GM19372 (cell line): ENCODE data around the gene SERF1A.
"Not testable (repeated sequence)": the region's sequence is repeated elsewhere in the genome, so short reads cannot be mapped to it uniquely, and the experiment has no call there.

ENCODE experiments used
- ATAC-seq: cut with Tn5 transposase; IDR thresholded peaks from one replicate; pipeline ENCODE4 v1.9.1; 2021; ENCODE audit warnings: mild to moderate bottlenecking, low read depth, moderate library complexity; ENCODE audit not compliant: unreplicated experiment

The SERF1A gene

DNA sequence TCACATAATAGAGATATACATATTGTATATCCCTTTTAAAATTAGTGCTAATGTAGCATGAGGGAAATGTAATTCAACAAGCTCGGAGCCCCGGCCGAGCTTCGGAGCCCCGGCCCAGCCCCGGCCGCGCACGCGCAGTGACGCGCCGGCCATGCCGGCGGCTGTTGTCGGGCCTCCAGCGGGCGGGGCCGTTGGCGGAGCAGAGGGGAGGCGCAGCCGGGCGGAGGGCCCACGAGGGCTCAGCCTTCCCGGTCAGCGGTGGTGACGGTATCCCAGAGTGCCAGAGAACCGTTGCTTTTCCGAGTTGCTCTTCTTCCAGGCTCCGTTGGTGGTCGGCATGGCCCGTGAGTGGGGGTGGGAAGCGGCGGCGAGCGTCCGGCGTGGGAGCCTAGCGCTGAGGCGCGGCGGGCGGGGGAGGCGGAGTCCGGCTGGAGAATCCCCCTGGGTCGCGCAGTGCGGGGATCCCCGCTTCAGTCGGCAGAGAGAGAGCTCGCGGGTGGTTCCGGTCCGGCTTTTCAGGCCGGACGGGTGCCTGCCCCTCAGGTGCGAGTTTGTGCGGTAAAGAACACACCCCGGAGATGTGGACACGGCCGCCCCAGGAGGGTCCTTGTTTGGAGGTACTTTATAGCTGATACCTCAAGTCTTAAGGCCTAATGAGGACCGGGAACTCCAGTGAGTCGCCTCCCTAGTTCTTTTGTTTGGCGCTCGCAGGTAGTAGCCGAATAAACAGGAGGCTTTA lies at the start of gene SERF1A:
Gene SERF1A (plus strand): TSS at position 137 of the 739 bp plus-strand sequence. CDS start 201 bp downstream, at position 338.
- peak; percentile 89 for ATAC-seq

- not testable (repeated sequence) for ATAC-seq
Measured at GRCh38 chr5:70866778-70867177, 33.7 kb upstream of the SERF1A start.

- ATAC-seq: not testable (repeated sequence)
Measured at GRCh38 chr5:70870626-70871025, 29.8 kb upstream of the SERF1A start.

DNA sequence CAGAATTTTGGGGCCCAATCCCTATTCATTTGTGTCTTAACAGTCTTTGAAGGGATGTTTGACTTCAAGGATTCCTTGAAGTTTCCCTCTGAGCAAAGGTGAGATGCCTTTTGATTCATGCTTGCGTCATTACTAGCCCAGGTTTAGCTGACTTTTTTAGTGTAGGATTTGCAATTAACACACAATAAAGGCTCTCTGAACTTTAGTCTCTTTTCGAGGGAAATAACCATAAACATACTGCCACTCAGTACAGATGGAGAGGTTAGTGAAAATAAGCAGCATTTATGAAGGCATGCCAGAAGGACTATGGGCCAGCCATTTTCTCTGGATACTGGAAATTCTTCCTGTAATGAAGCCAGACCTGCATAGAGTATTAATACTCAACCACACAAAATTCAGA lies 4.4 kb upstream of the SERF1A start:
- ATAC-seq: not testable (repeated sequence)

GRCh38 chr5:70901272-70901571 lies 753 bp downstream of the SERF1A start:
- ATAC-seq: not testable (repeated sequence)

- not testable (repeated sequence) for ATAC-seq
Measured at GRCh38 chr5:70906624-70907023, 6.2 kb downstream of the SERF1A start.

DNA sequence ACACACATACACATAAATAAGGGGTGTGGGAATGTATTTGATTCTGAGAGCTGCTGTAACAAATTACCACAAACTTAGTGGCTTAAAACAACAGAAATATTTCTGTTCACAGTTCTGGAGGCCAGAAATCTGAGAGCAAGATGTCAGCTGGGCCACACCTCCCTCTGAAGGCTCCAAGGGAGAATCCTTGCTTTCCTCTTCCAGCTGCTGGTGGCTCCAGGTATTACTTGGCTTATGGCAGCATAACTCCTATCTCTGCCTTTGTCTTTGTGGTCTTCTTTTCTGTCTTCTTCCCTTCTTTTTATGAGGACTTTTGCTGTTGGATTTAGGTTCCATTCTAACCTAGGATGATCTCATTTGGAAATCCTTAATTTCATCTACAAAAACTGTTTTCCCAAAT lies 16.4 kb downstream of the SERF1A start:
- not testable (repeated sequence) for ATAC-seq

GRCh38 chr5:70925211-70925562 lies 24.7 kb downstream of the SERF1A start:
- ATAC-seq: not testable (repeated sequence)

- not testable (repeated sequence) for ATAC-seq
Measured at GRCh38 chr5:70931709-70932368, 31.4 kb downstream of the SERF1A start.

DNA sequence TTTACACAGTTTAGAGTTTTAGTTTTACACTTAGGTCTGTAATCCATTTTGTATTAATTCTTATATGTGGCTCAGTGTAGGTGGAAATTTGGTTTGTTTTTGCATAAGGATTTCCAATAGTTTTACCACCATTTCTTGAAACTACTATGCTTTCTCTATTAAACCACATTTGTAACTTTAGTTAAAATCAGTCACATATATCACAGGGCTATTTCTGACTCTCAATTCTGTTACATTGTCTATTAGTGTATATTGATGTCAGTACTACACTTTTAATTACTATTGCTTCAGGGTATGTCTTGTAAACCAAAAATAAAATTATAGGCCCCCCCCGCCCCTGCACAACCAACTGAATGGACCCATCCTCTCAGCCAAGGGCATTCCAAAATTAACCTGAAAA lies 32.1 kb downstream of the SERF1A start:
- not testable (repeated sequence) for ATAC-seq

- ATAC-seq: not testable (repeated sequence)
Measured at GRCh38 chr5:70953068-70953467, 52.6 kb downstream of the SERF1A start.
